ENCODE data around the gene USP13. TPM values are rescaled to one million over a fixed set of nuclear protein-coding genes. Genes with fewer than 3 reads are reported as not detected.
A peak's percentile ranks its signal among the peaks of the same experiment; 100 is the strongest.
"Not testable (repeated sequence)": the region's sequence is repeated elsewhere in the genome, so short reads cannot be mapped to it uniquely, and the experiment has no call there.

The USP13 gene
- total and polyA plus RNA-seq, 3 donors from 2014 or later = 17.6 to 50.3 (median 42.0) TPM

DNA sequence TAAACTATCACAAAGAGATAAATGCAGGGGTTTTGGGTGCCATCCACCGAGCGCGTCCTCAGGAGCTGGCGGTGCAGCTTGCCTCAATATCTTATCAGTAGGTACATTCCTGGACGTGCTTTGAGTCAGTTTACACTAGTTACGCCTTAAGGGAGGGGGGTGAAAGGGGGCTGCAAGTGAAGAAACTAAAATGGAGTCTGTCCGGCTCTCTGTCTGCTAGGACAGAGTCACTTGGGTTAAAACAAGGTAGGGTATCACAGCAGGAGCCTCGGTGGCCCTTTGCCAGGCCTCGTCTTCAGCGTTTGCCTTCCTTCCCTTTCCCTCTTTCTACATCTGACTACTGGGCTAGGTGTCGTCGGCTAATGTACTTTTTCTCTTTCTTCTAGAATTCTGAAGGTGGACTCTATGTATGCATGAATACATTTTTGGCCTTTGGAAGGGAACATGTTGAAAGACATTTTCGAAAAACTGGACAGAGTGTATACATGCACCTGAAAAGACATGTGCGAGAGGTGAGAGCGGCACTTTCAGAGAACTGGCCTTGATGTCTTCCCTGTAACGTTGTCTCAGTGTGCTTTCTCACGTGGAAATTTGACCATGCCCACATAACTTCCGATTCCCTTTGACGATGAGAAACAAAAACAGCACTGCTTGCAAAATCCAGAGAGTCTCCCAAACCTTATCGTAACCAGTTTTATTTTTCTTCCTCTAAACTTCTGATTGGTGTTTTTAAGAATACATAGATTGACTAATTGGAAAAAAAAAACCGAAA, 28.8 kb downstream of the USP13 start:
- WGBS, 2 donors = 13 to 16% methylated on average over 21 of the region's 21 CpGs
- peak overlapping the region; percentile 73 to 75 for H3K27ac ChIP-seq
- intact Hi-C loops (cut with DNase I; ENCODE audit: low total_unique reads) = no loop called here
- peaks cover 21% of the 10 kb centered on the region for H3K4me1 ChIP-seq
- TF ChIP-seq, protein P1, sequence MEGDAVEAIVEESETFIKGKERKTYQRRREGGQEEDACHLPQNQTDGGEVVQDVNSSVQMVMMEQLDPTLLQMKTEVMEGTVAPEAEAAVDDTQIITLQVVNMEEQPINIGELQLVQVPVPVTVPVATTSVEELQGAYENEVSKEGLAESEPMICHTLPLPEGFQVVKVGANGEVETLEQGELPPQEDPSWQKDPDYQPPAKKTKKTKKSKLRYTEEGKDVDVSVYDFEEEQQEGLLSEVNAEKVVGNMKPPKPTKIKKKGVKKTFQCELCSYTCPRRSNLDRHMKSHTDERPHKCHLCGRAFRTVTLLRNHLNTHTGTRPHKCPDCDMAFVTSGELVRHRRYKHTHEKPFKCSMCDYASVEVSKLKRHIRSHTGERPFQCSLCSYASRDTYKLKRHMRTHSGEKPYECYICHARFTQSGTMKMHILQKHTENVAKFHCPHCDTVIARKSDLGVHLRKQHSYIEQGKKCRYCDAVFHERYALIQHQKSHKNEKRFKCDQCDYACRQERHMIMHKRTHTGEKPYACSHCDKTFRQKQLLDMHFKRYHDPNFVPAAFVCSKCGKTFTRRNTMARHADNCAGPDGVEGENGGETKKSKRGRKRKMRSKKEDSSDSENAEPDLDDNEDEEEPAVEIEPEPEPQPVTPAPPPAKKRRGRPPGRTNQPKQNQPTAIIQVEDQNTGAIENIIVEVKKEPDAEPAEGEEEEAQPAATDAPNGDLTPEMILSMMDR (IDR thresholded peaks at IDR 0.05) = no peak
- no peak for TF ChIP-seq POLR2A (IDR thresholded peaks at IDR 0.05)
- no peaks in the 10 kb centered on the region for H3K36me3 ChIP-seq (ENCODE audit: low read depth, missing control alignments)
- no peaks in the 10 kb centered on the region for H3K9me3 ChIP-seq
- peak; percentile 59 for DNase-seq
- no peaks in the 10 kb centered on the region for H3K27me3 ChIP-seq
- peak overlapping the region; percentile 2 to 36 for H3K4me3 ChIP-seq

DNA sequence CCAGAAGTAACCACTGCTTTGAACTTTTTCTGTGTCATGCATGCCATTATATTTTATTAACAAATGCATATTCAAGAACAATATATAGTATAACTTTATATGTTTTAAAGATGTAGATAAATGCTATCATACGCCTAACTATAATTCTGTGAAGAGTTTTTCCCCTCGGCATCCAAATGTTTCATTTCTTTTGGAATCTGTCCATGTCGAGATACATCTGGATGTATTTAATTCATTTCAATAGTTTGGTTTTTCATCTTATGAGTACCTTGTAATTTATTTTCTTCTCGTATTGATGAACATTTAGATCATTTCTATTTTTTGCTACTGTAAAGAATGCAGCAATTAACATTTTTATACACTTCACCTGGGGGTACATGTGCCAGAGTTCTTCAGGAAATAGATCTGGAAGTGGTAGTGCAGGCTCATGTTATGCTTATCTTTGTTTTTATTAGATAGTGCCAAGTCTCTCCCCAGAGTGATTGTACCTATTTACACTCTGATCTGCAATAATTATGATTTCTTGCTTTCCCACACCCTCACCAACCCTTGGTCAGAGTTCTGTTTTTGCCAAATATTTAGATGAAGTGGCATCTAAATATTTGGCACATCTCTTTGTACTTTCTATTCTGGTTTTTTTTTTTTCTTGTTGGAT, 29.7 kb downstream of the USP13 start:
- peak overlapping the region in 1 of 2 donors; percentile 42 for H3K27ac ChIP-seq

DNA sequence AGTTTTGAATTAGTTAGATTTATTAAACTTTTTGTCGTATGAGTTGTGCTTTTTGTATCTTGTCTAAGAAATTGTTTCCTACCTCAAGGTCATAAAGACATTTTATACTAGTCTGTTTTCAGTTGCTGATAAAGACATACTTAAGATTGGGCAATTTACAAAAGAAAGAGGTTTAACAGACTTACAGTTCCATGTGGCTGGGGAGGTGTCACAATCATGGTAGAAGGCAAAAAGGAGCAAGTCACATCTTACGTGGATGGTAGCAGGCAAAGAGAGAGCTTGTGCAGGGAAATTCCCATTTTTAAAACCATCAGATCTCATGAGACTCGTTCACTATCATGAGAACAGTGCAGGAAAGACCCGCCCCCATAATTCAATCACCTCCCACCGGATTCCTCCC, 30.4 kb downstream of the USP13 start:
- H3K36me3 ChIP-seq (ENCODE audit: low read depth, missing control alignments); H3K9me3 ChIP-seq; intact Hi-C loops (cut with DNase I; ENCODE audit: low total_unique reads); H3K27me3 ChIP-seq; DNase-seq; H3K4me3 ChIP-seq: not testable (repeated sequence)
- WGBS, 2 donors = 52 to 58% methylated on average over 5 of the region's 5 CpGs
- H3K4me1 ChIP-seq = peaks cover 21% of the 10 kb centered on the region
- peak overlapping the region; percentile 12 to 26 for H3K27ac ChIP-seq

More for the DNA sequence above, 29.7 kb downstream of the USP13 start:
- H3K9me3 ChIP-seq = no peaks in the 10 kb centered on the region
- DNase-seq = no peak
- no peaks in the 10 kb centered on the region for H3K27me3 ChIP-seq
- 31 to 39% methylated on average over 4 of the region's 4 CpGs for WGBS, 2 donors
- intact Hi-C loops (cut with DNase I; ENCODE audit: low total_unique reads) = no loop called here
- TF ChIP-seq POLR2A (IDR thresholded peaks at IDR 0.05) = no peak
- TF ChIP-seq, protein P1 (IDR thresholded peaks at IDR 0.05) = no peak
- no peak overlapping the region for H3K4me3 ChIP-seq
- no peaks in the 10 kb centered on the region for H3K36me3 ChIP-seq (ENCODE audit: low read depth, missing control alignments)
- H3K4me1 ChIP-seq = peaks cover 21% of the 10 kb centered on the region

DNA sequence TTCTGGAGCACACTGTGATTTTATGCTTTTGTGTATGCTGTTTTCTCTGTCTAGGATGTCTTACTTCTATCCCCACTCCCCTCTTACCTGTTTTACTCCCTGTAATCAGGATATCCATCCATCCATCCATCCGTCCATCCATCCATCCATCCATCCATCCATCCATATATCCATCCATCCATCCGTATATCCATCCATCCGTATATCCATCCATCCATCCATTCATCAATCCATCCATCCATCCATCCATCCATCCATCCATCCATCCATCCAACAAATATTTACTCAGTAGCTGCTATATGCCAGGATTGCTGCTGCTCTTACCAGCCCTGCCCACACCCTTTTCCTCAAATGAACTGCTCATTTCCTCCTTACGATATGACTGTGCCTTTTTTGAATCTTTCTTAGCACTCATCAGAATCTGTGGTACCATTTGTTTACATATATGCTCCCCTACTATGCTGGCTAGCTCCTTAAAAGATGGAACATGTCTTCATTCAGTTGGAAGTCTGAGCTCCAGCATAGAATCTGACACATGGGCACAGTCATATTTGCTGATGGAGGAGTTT, 35.2 kb downstream of the USP13 start:
- Histone ChIP-seq H3K4me3 (no peak overlapping the region), H3K27me3 (no peaks in the 10 kb centered on the region), H3K27ac (no peak overlapping the region), H3K4me1 (peaks cover 5% of the 10 kb centered on the region), H3K36me3 (ENCODE audit: low read depth, missing control alignments) (no peaks in the 10 kb centered on the region), H3K9me3 (no peaks in the 10 kb centered on the region)
- WGBS, 2 donors = 76 to 82% methylated on average over 4 of the region's 4 CpGs
- TF ChIP-seq POLR2A (IDR thresholded peaks at IDR 0.05) = no peak
- TF ChIP-seq, protein P1 (IDR thresholded peaks at IDR 0.05) = no peak
- intact Hi-C loops (cut with DNase I; ENCODE audit: low total_unique reads) = no loop called here
- DNase-seq = no peak

DNA sequence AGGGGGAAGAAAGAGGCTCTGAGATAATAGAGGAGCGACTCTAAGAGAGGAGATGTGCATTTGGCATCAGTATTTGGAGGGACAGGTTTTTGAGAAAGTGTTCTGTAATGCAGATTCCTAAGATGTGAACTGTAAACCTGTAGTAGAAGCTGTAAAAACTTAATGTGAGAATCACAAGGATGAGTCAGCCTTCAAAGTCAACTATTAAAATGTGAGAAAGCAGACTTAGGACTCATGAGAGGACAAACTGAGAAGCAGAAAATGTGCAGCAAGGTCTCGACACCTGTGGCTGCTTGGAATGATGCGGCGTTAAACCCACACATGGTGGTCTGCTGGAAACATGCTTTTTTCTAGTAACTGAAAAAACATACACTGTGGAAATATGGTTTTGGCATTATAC, 36.0 kb downstream of the USP13 start:
- intact Hi-C loops (cut with DNase I; ENCODE audit: low total_unique reads) = no loop called here
- no peak for DNase-seq
- TF ChIP-seq, protein P1 (IDR thresholded peaks at IDR 0.05) = no peak
- no peak for TF ChIP-seq POLR2A (IDR thresholded peaks at IDR 0.05)

More for the DNA sequence above, 36.0 kb downstream of the USP13 start:
- Histone ChIP-seq H3K4me1 (no peaks in the 10 kb centered on the region), H3K27ac (no peak overlapping the region), H3K4me3 (no peak overlapping the region), H3K9me3 (no peaks in the 10 kb centered on the region), H3K36me3 (ENCODE audit: low read depth, missing control alignments) (no peaks in the 10 kb centered on the region), H3K27me3 (no peaks in the 10 kb centered on the region)
- 91 to 96% methylated on average over 4 of the region's 4 CpGs for WGBS, 2 donors

Measured in testis (tissue), 3 donors.